Endothelial cell of umbilical vein (primary cell): ENCODE measurements around the gene CALHM1.
A peak's percentile ranks its signal among the peaks of the same experiment; 100 is the strongest.

ENCODE experiments used
- EZH2 ChIP-seq: IDR thresholded peaks from 2 replicates; pipeline ENCODE4 v1.6.1; 2012; ENCODE audit warnings: borderline replicate concordance, low read depth, mild to moderate bottlenecking, moderate library complexity, low read length, inconsistent platforms; ENCODE audit not compliant: severe bottlenecking
- FOS ChIP-seq: IDR thresholded peaks from 2 replicates; pipeline ENCODE4 v1.6.1; 2011; ENCODE audit warnings: mild to moderate bottlenecking, low read length, moderate library complexity, borderline replicate concordance; ENCODE audit not compliant: insufficient read depth
- JUN ChIP-seq: IDR thresholded peaks from 2 replicates; pipeline ENCODE4 v1.6.1; 2011; ENCODE audit warnings: borderline replicate concordance, low read depth; ENCODE audit not compliant: insufficient read length, insufficient read depth
- MYC ChIP-seq: IDR thresholded peaks from one replicate; pipeline ENCODE4 v1.6.1; 2011; ENCODE audit warnings: mild to moderate bottlenecking, low read depth, low read length
- POLR2A ChIP-seq: IDR thresholded peaks from 2 replicates; pipeline ENCODE4 v1.6.1; 2012; ENCODE audit warnings: low read depth, mild to moderate bottlenecking, control low read depth, low read length
- POLR2AphosphoS5 ChIP-seq: IDR thresholded peaks from 2 replicates; pipeline ENCODE4 v1.6.1; 2012; ENCODE audit warnings: low read depth, mild to moderate bottlenecking, control low read depth, low read length, moderate library complexity; ENCODE audit not compliant: insufficient read depth
- TF ChIP-seq, protein P1 (sequence below), 2 donors: IDR thresholded peaks; 1 replicate in 1 of 2; 2 replicates in 1 of 2; pipeline ENCODE4 v1.5.1; 2011; ENCODE audit warnings: low read length in 2 of 2, mild to moderate bottlenecking in 2 of 2, moderate library complexity in 2 of 2, control low read depth in 1 of 2, inconsistent platforms in 1 of 2, low read depth in 1 of 2; ENCODE audit not compliant: insufficient read depth in 1 of 2; ENCODE audit errors: extremely low read depth in 1 of 2
- TF ChIP-seq, protein P2 (sequence below): IDR thresholded peaks from 2 replicates; pipeline ENCODE4 v1.6.1; 2011; ENCODE audit not compliant: insufficient read depth, insufficient read length

DNA sequence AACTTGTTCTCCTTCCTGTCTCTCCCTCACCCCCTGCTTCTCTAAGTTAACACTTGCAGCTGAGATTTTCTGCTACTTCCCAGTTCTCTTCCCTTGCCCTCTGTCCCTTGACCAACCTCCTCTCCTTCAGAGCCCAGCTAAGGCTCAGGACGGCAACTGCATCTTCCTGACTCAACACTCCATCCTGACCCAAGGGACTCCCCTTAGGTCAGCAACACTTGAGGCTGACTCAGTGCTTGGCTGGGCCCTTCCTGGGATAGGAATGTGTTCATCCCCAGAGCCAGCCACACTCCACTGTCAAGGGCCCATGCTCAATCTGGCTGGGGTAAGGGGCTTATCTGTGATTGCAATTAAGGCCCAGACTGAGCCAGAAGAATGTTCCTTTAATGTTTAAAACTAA lies 10.0 kb downstream of the CALHM1 start:
- TF ChIP-seq POLR2AphosphoS5 = no peak
- TF ChIP-seq, protein P1, sequence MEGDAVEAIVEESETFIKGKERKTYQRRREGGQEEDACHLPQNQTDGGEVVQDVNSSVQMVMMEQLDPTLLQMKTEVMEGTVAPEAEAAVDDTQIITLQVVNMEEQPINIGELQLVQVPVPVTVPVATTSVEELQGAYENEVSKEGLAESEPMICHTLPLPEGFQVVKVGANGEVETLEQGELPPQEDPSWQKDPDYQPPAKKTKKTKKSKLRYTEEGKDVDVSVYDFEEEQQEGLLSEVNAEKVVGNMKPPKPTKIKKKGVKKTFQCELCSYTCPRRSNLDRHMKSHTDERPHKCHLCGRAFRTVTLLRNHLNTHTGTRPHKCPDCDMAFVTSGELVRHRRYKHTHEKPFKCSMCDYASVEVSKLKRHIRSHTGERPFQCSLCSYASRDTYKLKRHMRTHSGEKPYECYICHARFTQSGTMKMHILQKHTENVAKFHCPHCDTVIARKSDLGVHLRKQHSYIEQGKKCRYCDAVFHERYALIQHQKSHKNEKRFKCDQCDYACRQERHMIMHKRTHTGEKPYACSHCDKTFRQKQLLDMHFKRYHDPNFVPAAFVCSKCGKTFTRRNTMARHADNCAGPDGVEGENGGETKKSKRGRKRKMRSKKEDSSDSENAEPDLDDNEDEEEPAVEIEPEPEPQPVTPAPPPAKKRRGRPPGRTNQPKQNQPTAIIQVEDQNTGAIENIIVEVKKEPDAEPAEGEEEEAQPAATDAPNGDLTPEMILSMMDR (IDR thresholded peaks at IDR 0.05; ENCODE audit: extremely low read depth in 1 of 2, insufficient read depth in 1 of 2, low read depth in 1 of 2, low read length in 2 of 2) = no peak
- TF ChIP-seq MYC = no peak
- no peak for TF ChIP-seq JUN
- TF ChIP-seq, protein P2, sequence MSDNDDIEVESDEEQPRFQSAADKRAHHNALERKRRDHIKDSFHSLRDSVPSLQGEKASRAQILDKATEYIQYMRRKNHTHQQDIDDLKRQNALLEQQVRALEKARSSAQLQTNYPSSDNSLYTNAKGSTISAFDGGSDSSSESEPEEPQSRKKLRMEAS = no peak
- TF ChIP-seq POLR2A = no peak
- TF ChIP-seq FOS = peak; percentile 56
- no peak for TF ChIP-seq EZH2
